IMR-90 (cell line): Measurements from ENCODE around the gene FAR2. TPM values are rescaled to one million over a fixed set of nuclear protein-coding genes. Genes with fewer than 3 reads are reported as not detected.
A peak's percentile ranks its signal among the peaks of the same experiment; 100 is the strongest.

Source experiments
- ATAC-seq: fragments of 200-7000 bp; cut with Tn5 transposase; 2 replicates; pipeline ENCODE4 v1.9.1; 2020; ENCODE audit warnings: low read depth, mild to moderate bottlenecking, moderate library complexity
- BruUV-seq: library from RNA; stranded (reverse); fragments of 400-500 nt; replicated peaks from 2 replicates; lab custom pipeline; 2021; lab: Mats Ljungman, UMichigan
- CTCF ChIA-PET: fragments of 300-600 bp; formaldehyde crosslinking; extraction: SDS; loops from one replicate; lab custom pipeline; 2021; ENCODE audit warnings: antibody characterized with exemption; lab: Yijun Ruan, JAX
- POLR2A ChIA-PET: fragments of 300-600 bp; sonication (Branson Sonifier 250); formaldehyde crosslinking; loops from one replicate; lab custom pipeline; 2022; ENCODE audit warnings: antibody characterized with exemption; ENCODE audit not compliant: unreplicated experiment; lab: Charles Lee
- DNase-seq: peaks from one replicate; pipeline ENCODE4 v3.0.0; 2013
- H2AFZ ChIP-seq: replicated peaks from 2 replicates; pipeline ENCODE3; 2013; ENCODE audit warnings: low read length, mild to moderate bottlenecking; ENCODE audit not compliant: poor library complexity
- H2AK5ac ChIP-seq: 2 replicates; pipeline ENCODE4 v1.6.1; 2013; ENCODE audit warnings: low read depth, low read length, inconsistent platforms
- H2AK9ac ChIP-seq: replicated peaks from 2 replicates; pipeline ENCODE3; 2013; ENCODE audit warnings: mild to moderate bottlenecking, low read depth, low read length, moderate library complexity; ENCODE audit not compliant: poor library complexity
- H2BK120ac ChIP-seq: 2 replicates; pipeline ENCODE4 v1.6.1; 2013; ENCODE audit warnings: low read depth, low read length, inconsistent platforms
- H2BK15ac ChIP-seq: 3 replicates; pipeline ENCODE4 v1.6.1; 2013; ENCODE audit warnings: low read depth, low read length, inconsistent platforms
- H2BK20ac ChIP-seq: 2 replicates; pipeline ENCODE4 v1.6.1; 2013; ENCODE audit warnings: low read depth, mild to moderate bottlenecking, inconsistent platforms, low read length, moderate library complexity
- H2BK5ac ChIP-seq: 2 replicates; pipeline ENCODE4 v1.6.1; 2013; ENCODE audit warnings: mild to moderate bottlenecking, low read depth, low read length, inconsistent platforms; ENCODE audit not compliant: poor library complexity, severe bottlenecking
- H3K14ac ChIP-seq: replicated peaks from 2 replicates; pipeline ENCODE4 v1.6.1; 2013; ENCODE audit warnings: low read depth, low read length, inconsistent platforms
- H3K18ac ChIP-seq: 2 replicates; pipeline ENCODE4 v1.6.1; 2013; ENCODE audit warnings: low read depth, low read length, control low read depth
- H3K23ac ChIP-seq: 2 replicates; pipeline ENCODE4 v1.6.1; 2013; ENCODE audit warnings: low read depth, low read length, inconsistent platforms
- H3K27ac ChIP-seq: 2 replicates; pipeline ENCODE4 v1.5.1; 2013; ENCODE audit warnings: mild to moderate bottlenecking, control low read depth, low read length; ENCODE audit not compliant: insufficient read depth
- H3K27me3 ChIP-seq: 2 replicates; pipeline ENCODE4 v1.6.1; 2013; ENCODE audit warnings: low read length; ENCODE audit not compliant: control insufficient read depth, insufficient read depth
- H3K36me3 ChIP-seq: 2 replicates; pipeline ENCODE4 v1.6.1; 2013; ENCODE audit warnings: low read length, mixed read lengths; ENCODE audit not compliant: control insufficient read depth, insufficient read depth
- H3K4ac ChIP-seq: 2 replicates; pipeline ENCODE4 v1.6.1; 2013; ENCODE audit warnings: low read depth, low read length, inconsistent platforms
- H3K4me1 ChIP-seq: 2 replicates; pipeline ENCODE4 v1.6.1; 2013; ENCODE audit warnings: low read length, mixed read lengths; ENCODE audit not compliant: control insufficient read depth, insufficient read depth
- H3K4me2 ChIP-seq: 2 replicates; pipeline ENCODE4 v1.6.1; 2013; ENCODE audit warnings: low read depth, mild to moderate bottlenecking, control low read depth, low read length, moderate library complexity
- H3K4me3 ChIP-seq: 2 replicates; pipeline ENCODE4 v1.5.1; 2013; ENCODE audit warnings: low read depth, mild to moderate bottlenecking, control low read depth, low read length, moderate library complexity; ENCODE audit not compliant: insufficient read depth
- H3K56ac ChIP-seq: 2 replicates; pipeline ENCODE4 v1.6.1; 2013; ENCODE audit warnings: low read length, inconsistent platforms; ENCODE audit not compliant: insufficient read depth; ENCODE audit errors: extremely low read depth
- H3K79me1 ChIP-seq, 2 experiments: 2 replicates each; pipeline ENCODE4 v1.6.1; 2013; ENCODE audit warnings: low read length in 2 of 2, inconsistent platforms in 1 of 2, low read depth in 1 of 2
- H3K9ac ChIP-seq: 2 replicates; pipeline ENCODE4 v1.6.1; 2013; ENCODE audit warnings: low read depth, low read length, control low read depth
- H3K9me1 ChIP-seq: 2 replicates; pipeline ENCODE4 v1.6.1; 2013; ENCODE audit warnings: low read length, inconsistent platforms; ENCODE audit not compliant: insufficient read depth
- H3K9me3 ChIP-seq: 2 replicates; pipeline ENCODE4 v1.6.1; 2013; ENCODE audit warnings: low read length; ENCODE audit not compliant: control insufficient read depth, insufficient read depth
- H4K20me1 ChIP-seq: 2 replicates; pipeline ENCODE4 v1.6.1; 2013; ENCODE audit warnings: low read length, inconsistent platforms; ENCODE audit not compliant: insufficient read depth
- H4K5ac ChIP-seq: 2 replicates; pipeline ENCODE4 v1.6.1; 2013; ENCODE audit warnings: mild to moderate bottlenecking, low read depth, low read length, control low read depth
- H4K8ac ChIP-seq, 2 experiments: 2 replicates each; pipeline ENCODE4 v1.6.1; 2013; ENCODE audit warnings: low read depth in 2 of 2, low read length in 2 of 2, control low read depth in 1 of 2, inconsistent platforms in 1 of 2
- H4K91ac ChIP-seq: 2 replicates; pipeline ENCODE4 v1.6.1; 2013; ENCODE audit warnings: low read depth, low read length, inconsistent platforms; ENCODE audit not compliant: insufficient read depth
- BHLHE40 ChIP-seq: fragments of 150-350 bp; IDR thresholded peaks from 2 replicates; pipeline ENCODE4 v1.6.1; 2016; ENCODE audit warnings: mild to moderate bottlenecking, low read depth, low read length
- CEBPB ChIP-seq: IDR thresholded peaks from 2 replicates; pipeline ENCODE4 v1.6.1; 2012; ENCODE audit warnings: low read depth, low read length, improper control_type of control experiment
- CHD1 ChIP-seq: IDR thresholded peaks from 2 replicates; pipeline ENCODE4 v1.6.1; 2012; ENCODE audit warnings: low read depth, low read length, improper control_type of control experiment
- FOS ChIP-seq: fragments of 150-350 bp; IDR thresholded peaks from 2 replicates; pipeline ENCODE4 v1.6.1; 2016; ENCODE audit warnings: low read depth, low read length
- MAFK ChIP-seq: IDR thresholded peaks from 2 replicates; pipeline ENCODE4 v1.6.1; 2012; ENCODE audit warnings: low read depth, low read length, improper control_type of control experiment
- MAZ ChIP-seq: IDR thresholded peaks from 2 replicates; pipeline ENCODE4 v1.6.1; 2012; ENCODE audit warnings: low read depth, mild to moderate bottlenecking, low read length, improper control_type of control experiment, moderate library complexity, borderline replicate concordance
- NFE2L2 ChIP-seq: fragments of 150-350 bp; IDR thresholded peaks from 2 replicates; pipeline ENCODE4 v1.6.1; 2016; ENCODE audit warnings: low read depth, mild to moderate bottlenecking, low read length
- POLR2A ChIP-seq: IDR thresholded peaks from 2 replicates; pipeline ENCODE4 v1.6.1; 2012; ENCODE audit warnings: mild to moderate bottlenecking, low read depth, low read length
- WGBS, 2 experiments: methylation state at CpG; one replicate each; pipeline versions ENCODE4 v1.1.5 to v1.1.7; 2013; ENCODE audit warnings: missing lambda C conversion rate in 2 of 2; ENCODE audit not compliant: insufficient read length in 1 of 2; ENCODE audit errors: extremely low coverage in 2 of 2; 5-methylcytosine and 5-hydroxymethylcytosine counted together
- dilution Hi-C: fragments of 300-500 bp; cut with HindIII; formaldehyde crosslinking; loops from one replicate; pipeline ENCODE4 v1.14.3; 2018; ENCODE audit warnings: low sequenced_read_pairs; ENCODE audit not compliant: unreplicated experiment
- in situ Hi-C: fragments of 300-500 bp; cut with MboI; formaldehyde crosslinking; loops from 3 replicates; pipeline ENCODE4 v1.14.3; 2019; ENCODE audit warnings: low sequenced_read_pairs, inconsistent platforms, mixed read lengths
- intact Hi-C: fragments of 100-400 bp; cut with micrococcal nuclease; formaldehyde crosslinking; loops from 2 replicates; pipeline ENCODE4 v1.10.0; 2022
- polyA plus RNA-seq, 3 experiments: library from polyadenylated mRNA; depleted of rRNA; stranded (reverse); fragments of >200 nt; gene quantifications; 2 replicates each; pipeline ENCODE4 v1.2.3, GENCODE V29; 2012; ENCODE audit warnings: low replicate concordance in 1 of 3
- total RNA-seq: library from RNA; depleted of rRNA; stranded (reverse); fragments of >200 nt; gene quantifications from 2 replicates; pipeline ENCODE4 v1.2.3, GENCODE V29; 2012
- TF ChIP-seq, protein P1 (sequence below): fragments of 150-350 bp; IDR thresholded peaks from 2 replicates; pipeline ENCODE4 v1.6.1; 2017; ENCODE audit warnings: mild to moderate bottlenecking, antibody characterized with exemption, low read length, low read depth

The FAR2 gene
- total and polyA plus RNA-seq, 2 of the 4 experiments (the other 2 are of a cell fraction): 1.1 to 2.0 TPM

- dilution Hi-C loops: no loop called here
- Histone ChIP-seq H3K14ac (no peak overlapping the region; the same call in 1 of the 2 replicates), H4K5ac (no peak overlapping the region; the same call in 1 of the 2 replicates), H3K23ac (peak overlapping the region; percentile 31; the same call in 1 of the 2 replicates), H2AK5ac (no peak overlapping the region), H3K4me3 (no peak overlapping the region), H3K79me1 (no peaks in the 10 kb centered on the region), H2AK9ac (no peak overlapping the region), H3K56ac (no peak overlapping the region), H4K8ac (peak overlapping the region in 1 of 2 experiments; percentile 14; a peak in 1 of 4 replicates), H4K91ac (no peak overlapping the region), H2BK20ac (0 out of 2 replicates have a peak overlapping the region, but pooled peaks have one; percentile 16), H3K9me3 (no peaks in the 10 kb centered on the region), H2AFZ (peak overlapping the region; percentile 76), H3K36me3 (no peaks in the 10 kb centered on the region), H2BK120ac (no peak overlapping the region), H3K4me2 (peak overlapping the region; percentile 56), H3K4ac (no peak overlapping the region), H3K9me1 (no peaks in the 10 kb centered on the region; the same call in 1 of the 2 replicates), H3K27me3 (no peaks in the 10 kb centered on the region), H3K18ac (peak overlapping the region; percentile 24; the same call in 1 of the 2 replicates), H3K9ac (no peak overlapping the region), H3K4me1 (peaks cover 6% of the 10 kb centered on the region), H3K27ac (no peak overlapping the region), H4K20me1 (no peaks in the 10 kb centered on the region), H2BK15ac (no peak overlapping the region), H2BK5ac (no peak overlapping the region)
- no CpG with 5 or more reads among the region's 7 CpGs for WGBS, 2 experiments
- TF ChIP-seq NFE2L2 (no peak), MAZ (no peak), FOS (no peak; the same call in 1 of the 2 replicates), MAFK (no peak), CHD1 (no peak), BHLHE40 (peak; percentile 66), CEBPB (peak; percentile 82), POLR2A (no peak)
- TF ChIP-seq, protein P1, sequence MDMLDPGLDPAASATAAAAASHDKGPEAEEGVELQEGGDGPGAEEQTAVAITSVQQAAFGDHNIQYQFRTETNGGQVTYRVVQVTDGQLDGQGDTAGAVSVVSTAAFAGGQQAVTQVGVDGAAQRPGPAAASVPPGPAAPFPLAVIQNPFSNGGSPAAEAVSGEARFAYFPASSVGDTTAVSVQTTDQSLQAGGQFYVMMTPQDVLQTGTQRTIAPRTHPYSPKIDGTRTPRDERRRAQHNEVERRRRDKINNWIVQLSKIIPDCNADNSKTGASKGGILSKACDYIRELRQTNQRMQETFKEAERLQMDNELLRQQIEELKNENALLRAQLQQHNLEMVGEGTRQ: no peak
- POLR2A ChIA-PET: no interaction called here
- in situ Hi-C loops: no loop called here
- intact Hi-C loops: loop anchor here (1.0 kb wide), 1 partner anchor 17 kb away; no protein-coding TSS in a partner anchor
- DNase-seq (peak; percentile 80), ATAC-seq (peak; percentile 92)
- CTCF ChIA-PET: no interaction called here
- no TSS peak for BruUV-seq
Observed at GRCh38 chr12:29241821-29242591, 92.9 kb downstream of the FAR2 start.
